GM20431 (cell line): ENCODE data around the gene TRIM56.
"Not testable (repeated sequence)": the region's sequence is repeated elsewhere in the genome, so short reads cannot be mapped to it uniquely, and the experiment has no call there.

Source experiments
- in situ Hi-C: fragments of 300-500 bp; cut with MseI, MboI; formaldehyde crosslinking; loops from one replicate; pipeline ENCODE4 v1.15.0; 2020; ENCODE audit warnings: low sequenced_read_pairs; ENCODE audit not compliant: unreplicated experiment

The TRIM56 gene

GRCh38 chr7:101085162-101085964, at the start of gene TRIM56:
Gene TRIM56 (plus strand): TSS chr7:101085481. CDS start chr7:101087313, 1,832 bp downstream.
- in situ Hi-C loops = no loop called here

GRCh38 chr7:101035941-101036340, 49.3 kb upstream of the TRIM56 start:
- in situ Hi-C loops = no loop called here

GRCh38 chr7:101041283-101041682, 44.0 kb upstream of the TRIM56 start:
- in situ Hi-C loops = not testable (repeated sequence)

- in situ Hi-C loops = loop anchor here (10.0 kb wide), 2 partner anchors 94 to 154 kb away; partner anchors contain the start of gene MUC12
Observed at GRCh38 chr7:101058355-101058754, 26.9 kb upstream of the TRIM56 start.

GRCh38 chr7:101059620-101059942, 25.7 kb upstream of the TRIM56 start:
- in situ Hi-C loops = loop anchor here (10.0 kb wide), 2 partner anchors 95 to 155 kb away; partner anchors contain the start of gene MUC12

- in situ Hi-C loops = no loop called here
Observed at GRCh38 chr7:101060992-101061391, 24.3 kb upstream of the TRIM56 start.

GRCh38 chr7:101064176-101064550, 21.1 kb upstream of the TRIM56 start:
- in situ Hi-C loops = not testable (repeated sequence)

GRCh38 chr7:101065162-101065561, 20.1 kb upstream of the TRIM56 start:
- in situ Hi-C loops = not testable (repeated sequence)

- in situ Hi-C loops = no loop called here
Observed at GRCh38 chr7:101066141-101066832, 19.0 kb upstream of the TRIM56 start.

GRCh38 chr7:101066833-101067177, 18.5 kb upstream of the TRIM56 start:
- in situ Hi-C loops = no loop called here

GRCh38 chr7:101068401-101068800, 16.9 kb upstream of the TRIM56 start:
- in situ Hi-C loops = no loop called here

- in situ Hi-C loops = not testable (repeated sequence)
Observed at GRCh38 chr7:101071362-101072104, 13.7 kb upstream of the TRIM56 start.

- in situ Hi-C loops = no loop called here
Observed at GRCh38 chr7:101075646-101076045, 9.6 kb upstream of the TRIM56 start.

- in situ Hi-C loops = not testable (repeated sequence)
Observed at GRCh38 chr7:101076183-101076582, 9.1 kb upstream of the TRIM56 start.

- in situ Hi-C loops = no loop called here
Observed at GRCh38 chr7:101077303-101078086, 7.8 kb upstream of the TRIM56 start.

GRCh38 chr7:101081432-101081831, 3.8 kb upstream of the TRIM56 start:
- in situ Hi-C loops = no loop called here

GRCh38 chr7:101084865-101085161, 468 bp upstream of the TRIM56 start:
- in situ Hi-C loops = no loop called here

GRCh38 chr7:101087334-101088068, 2.2 kb downstream of the TRIM56 start:
- in situ Hi-C loops = no loop called here

- in situ Hi-C loops = no loop called here
Observed at GRCh38 chr7:101088069-101088425, 2.8 kb downstream of the TRIM56 start.
